Tibial artery (tissue), 4 donors: ENCODE results near the gene KLHL25.
"Not testable (repeated sequence)": the region's sequence is repeated elsewhere in the genome, so short reads cannot be mapped to it uniquely, and the experiment has no call there.

Experiments used
- DNase-seq, 2 donors: peaks; one replicate each; pipeline ENCODE4 v3.0.0-alpha.2; 2019
- H3K27ac ChIP-seq, 2 donors: fragments of 200-600 bp; sonication (generic) in 1 of 2; 1 replicate in 1 of 2; 2 replicates in 1 of 2; pipeline ENCODE4 v1.5.1; 2018 to 2019; ENCODE audit warnings: mild to moderate bottlenecking in 1 of 2
- H3K27me3 ChIP-seq, 2 donors: fragments of 200-600 bp; sonication (generic) in 1 of 2; one replicate each; pipeline versions ENCODE4 v1.5.1 to v1.6.0; 2016 to 2019
- H3K36me3 ChIP-seq, 3 donors: fragments of 200-600 bp; sonication (generic) in 2 of 3; one replicate each; pipeline ENCODE4 v1.5.1; 2016 to 2019; ENCODE audit warnings: mild to moderate bottlenecking in 2 of 3
- H3K4me1 ChIP-seq, 4 donors: fragments of 200-600 bp; sonication (generic) in 2 of 4; 1 replicate in 3 of 4; 2 replicates in 1 of 4; pipeline ENCODE4 v1.5.1; 2016 to 2019
- H3K4me3 ChIP-seq, 2 donors: fragments of 200-600 bp; sonication (generic) in 1 of 2; 1 replicate in 1 of 2; 2 replicates in 1 of 2; pipeline ENCODE4 v1.5.1; 2018 to 2019; ENCODE audit warnings: mild to moderate bottlenecking in 2 of 2
- H3K9me3 ChIP-seq, 3 donors: fragments of 200-600 bp; sonication (generic) in 1 of 3; one replicate each; pipeline ENCODE4 v1.5.1; 2016 to 2019
- intact Hi-C: fragments of 100-400 bp; cut with DNase I; formaldehyde crosslinking; loops from one replicate; pipeline ENCODE4 v1.15.0; 2023; ENCODE audit warnings: low total_unique reads
- TF ChIP-seq, protein P1 (sequence below), 2 experiments: fragments of 200-600 bp in 1 of 2; fragments of 450-650 bp in 1 of 2; IDR thresholded peaks; one replicate each; pipeline ENCODE4 v1.5.1; 2017 to 2019; ENCODE audit warnings: antibody characterized with exemption in 2 of 2, mild to moderate bottlenecking in 1 of 2, moderate library complexity in 1 of 2

Gene KLHL25

DNA sequence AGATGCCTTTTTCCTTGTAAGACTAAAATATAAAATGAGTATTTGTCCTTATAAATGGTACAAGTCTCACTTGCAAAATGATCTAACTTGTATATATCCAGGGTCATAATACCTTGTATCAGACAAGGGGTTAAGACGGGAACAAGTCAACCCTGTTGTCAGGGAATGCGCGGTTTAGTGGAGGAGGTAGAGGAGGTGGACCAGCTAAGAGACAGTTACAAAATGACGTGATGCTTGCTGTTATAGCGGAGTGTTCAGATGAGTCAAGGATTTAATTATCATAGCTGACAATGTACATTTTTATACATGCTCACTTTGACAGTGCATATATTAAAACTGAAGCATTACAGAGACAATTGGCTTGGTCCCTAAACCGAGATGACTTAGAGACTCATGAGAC is 26.8 kb upstream of the KLHL25 start:
- TF ChIP-seq, protein P1, sequence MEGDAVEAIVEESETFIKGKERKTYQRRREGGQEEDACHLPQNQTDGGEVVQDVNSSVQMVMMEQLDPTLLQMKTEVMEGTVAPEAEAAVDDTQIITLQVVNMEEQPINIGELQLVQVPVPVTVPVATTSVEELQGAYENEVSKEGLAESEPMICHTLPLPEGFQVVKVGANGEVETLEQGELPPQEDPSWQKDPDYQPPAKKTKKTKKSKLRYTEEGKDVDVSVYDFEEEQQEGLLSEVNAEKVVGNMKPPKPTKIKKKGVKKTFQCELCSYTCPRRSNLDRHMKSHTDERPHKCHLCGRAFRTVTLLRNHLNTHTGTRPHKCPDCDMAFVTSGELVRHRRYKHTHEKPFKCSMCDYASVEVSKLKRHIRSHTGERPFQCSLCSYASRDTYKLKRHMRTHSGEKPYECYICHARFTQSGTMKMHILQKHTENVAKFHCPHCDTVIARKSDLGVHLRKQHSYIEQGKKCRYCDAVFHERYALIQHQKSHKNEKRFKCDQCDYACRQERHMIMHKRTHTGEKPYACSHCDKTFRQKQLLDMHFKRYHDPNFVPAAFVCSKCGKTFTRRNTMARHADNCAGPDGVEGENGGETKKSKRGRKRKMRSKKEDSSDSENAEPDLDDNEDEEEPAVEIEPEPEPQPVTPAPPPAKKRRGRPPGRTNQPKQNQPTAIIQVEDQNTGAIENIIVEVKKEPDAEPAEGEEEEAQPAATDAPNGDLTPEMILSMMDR (IDR thresholded peaks at IDR 0.05) = no peak
- no peaks in the 10 kb centered on the region for H3K9me3 ChIP-seq
- no peak overlapping the region for H3K27ac ChIP-seq
- no peaks in the 10 kb centered on the region for H3K4me1 ChIP-seq
- no peak for DNase-seq
- intact Hi-C loops = no loop called here
- H3K4me3 ChIP-seq = no peak overlapping the region
- no peaks in the 10 kb centered on the region for H3K27me3 ChIP-seq
- H3K36me3 ChIP-seq = no peaks in the 10 kb centered on the region

GRCh38 chr15:85819938-85820337 is 25.2 kb upstream of the KLHL25 start:
- intact Hi-C loops = no loop called here
- TF ChIP-seq, protein P1 (IDR thresholded peaks at IDR 0.05) = no peak
- no peak overlapping the region for H3K4me3 ChIP-seq
- H3K9me3 ChIP-seq = no peaks in the 10 kb centered on the region
- no peaks in the 10 kb centered on the region for H3K4me1 ChIP-seq
- H3K27me3 ChIP-seq = no peaks in the 10 kb centered on the region
- no peaks in the 10 kb centered on the region for H3K36me3 ChIP-seq
- no peak overlapping the region for H3K27ac ChIP-seq
- no peak for DNase-seq

DNA sequence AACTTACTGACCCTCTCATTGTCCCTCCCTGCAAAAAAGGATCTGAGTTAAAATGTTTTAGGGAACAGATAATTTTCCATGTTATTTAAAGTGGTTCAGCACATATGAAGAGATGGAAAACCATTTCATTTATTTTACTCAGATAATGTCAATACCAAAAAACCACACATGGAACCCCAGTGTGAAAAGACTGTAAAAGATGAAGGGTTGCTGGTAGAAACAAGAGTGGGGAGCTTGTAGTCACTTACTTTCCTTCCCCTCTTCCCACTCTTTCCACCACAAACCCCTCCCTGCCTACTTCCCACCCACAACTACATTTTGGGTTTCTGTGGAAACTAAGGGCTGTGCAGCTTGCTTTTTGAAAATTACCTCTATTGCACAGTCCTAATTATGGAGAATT is 18.5 kb upstream of the KLHL25 start:
- DNase-seq = no peak
- H3K36me3 ChIP-seq = no peaks in the 10 kb centered on the region
- H3K27me3 ChIP-seq = no peaks in the 10 kb centered on the region
- no peaks in the 10 kb centered on the region for H3K9me3 ChIP-seq
- intact Hi-C loops = no loop called here
- no peak overlapping the region for H3K4me3 ChIP-seq
- H3K4me1 ChIP-seq = no peaks in the 10 kb centered on the region
- TF ChIP-seq, protein P1 (IDR thresholded peaks at IDR 0.05) = no peak
- H3K27ac ChIP-seq = no peak overlapping the region

- Histone ChIP-seq H3K4me1 (no peaks in the 10 kb centered on the region), H3K27me3 (no peaks in the 10 kb centered on the region), H3K9me3 (no peaks in the 10 kb centered on the region), H3K36me3 (no peaks in the 10 kb centered on the region), H3K27ac (no peak overlapping the region), H3K4me3 (no peak overlapping the region)
- intact Hi-C loops = no loop called here
- TF ChIP-seq, protein P1 (IDR thresholded peaks at IDR 0.05) = no peak
- no peak for DNase-seq
These were observed 15.3 kb upstream of the KLHL25 start for GRCh38 chr15:85810075-85810474.

DNA sequence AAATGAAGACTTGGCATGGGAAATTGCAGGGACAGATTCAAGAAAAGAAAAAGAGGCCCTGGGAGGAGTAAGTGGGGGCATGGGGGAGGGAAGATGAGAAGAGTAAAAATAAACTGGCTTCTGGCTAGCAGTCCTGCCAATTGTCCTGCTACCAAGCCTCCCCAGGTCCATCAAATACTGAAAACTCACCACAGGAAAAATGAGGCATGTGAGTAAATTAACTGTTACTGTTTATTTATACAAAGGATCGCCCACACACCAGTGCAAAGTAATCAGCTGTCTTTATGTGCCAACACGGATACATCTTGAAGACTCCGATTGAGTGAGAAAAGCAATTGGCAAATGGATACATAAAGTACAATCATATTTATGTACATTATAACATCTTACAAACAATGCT is 10.7 kb upstream of the KLHL25 start:
- no peaks in the 10 kb centered on the region for H3K36me3 ChIP-seq
- H3K27ac ChIP-seq = no peak overlapping the region
- peaks cover 0 to 4% (median 0%) of the 10 kb centered on the region in 4 donors for H3K4me1 ChIP-seq
- no peaks in the 10 kb centered on the region for H3K27me3 ChIP-seq
- no peaks in the 10 kb centered on the region for H3K9me3 ChIP-seq
- intact Hi-C loops = no loop called here
- TF ChIP-seq, protein P1 (IDR thresholded peaks at IDR 0.05) = no peak
- H3K4me3 ChIP-seq = no peak overlapping the region
- no peak for DNase-seq

DNA sequence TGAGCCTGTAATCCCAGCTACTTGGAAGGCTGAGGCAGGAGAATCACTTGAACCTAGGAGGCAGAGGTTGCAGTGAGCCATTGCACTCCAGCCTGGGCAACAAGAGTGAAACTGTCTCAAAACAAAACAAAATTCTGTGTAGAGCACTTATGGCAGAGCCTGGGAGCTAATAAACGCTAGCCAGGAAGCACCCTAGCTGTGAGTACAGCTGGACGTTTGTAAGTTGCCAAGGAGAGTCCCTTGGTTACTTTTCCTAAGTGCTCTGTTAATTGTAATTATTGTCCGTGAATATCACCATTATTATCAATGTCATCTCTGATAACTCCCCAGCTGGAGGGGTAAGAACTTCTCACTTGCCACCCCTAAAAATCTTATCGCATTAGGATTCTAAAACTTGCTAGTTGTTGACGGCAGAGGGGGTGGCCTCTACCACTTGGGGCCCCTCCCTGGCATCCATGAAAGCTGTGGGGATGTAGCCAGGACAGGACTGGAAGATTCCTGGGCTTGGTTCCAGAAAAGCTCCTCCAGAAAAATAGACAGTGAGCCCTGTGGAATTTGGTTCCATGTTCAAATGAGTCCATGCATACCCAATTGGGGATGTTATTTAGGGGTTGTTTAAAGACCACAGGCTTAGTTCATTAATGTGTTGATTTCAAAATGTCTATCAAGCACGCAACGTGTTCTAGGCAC is 9.9 kb upstream of the KLHL25 start:
- Histone ChIP-seq H3K4me3 (no peak overlapping the region), H3K27me3 (no peaks in the 10 kb centered on the region), H3K36me3 (no peaks in the 10 kb centered on the region), H3K4me1 (peaks cover 0 to 4% (median 0%) of the 10 kb centered on the region in 4 donors), H3K27ac (no peak overlapping the region), H3K9me3 (no peaks in the 10 kb centered on the region)
- TF ChIP-seq, protein P1 (IDR thresholded peaks at IDR 0.05) = no peak
- DNase-seq = no peak
- intact Hi-C loops = no loop called here

DNA sequence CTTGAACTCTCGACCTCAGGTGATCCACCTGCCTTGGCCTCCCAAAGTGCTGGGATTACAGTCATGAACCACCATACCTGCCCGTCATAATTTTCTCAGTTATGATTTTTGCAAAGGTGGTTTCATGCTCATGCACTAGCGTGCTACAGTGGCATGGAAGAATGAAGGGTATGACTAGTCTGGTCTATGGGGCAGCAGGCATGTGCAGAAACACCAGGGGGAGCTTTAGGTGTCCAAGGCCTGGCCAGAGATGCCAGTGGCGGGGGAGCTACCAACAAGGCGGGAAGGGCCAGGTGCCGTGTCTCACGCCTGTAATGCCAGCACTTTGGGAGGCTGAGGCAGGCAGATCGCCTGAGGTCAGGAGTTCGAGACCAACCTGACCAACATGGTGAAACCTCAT is 7.9 kb upstream of the KLHL25 start:
- intact Hi-C loops, H3K27me3 ChIP-seq: not testable (repeated sequence)

More for the DNA sequence above, 7.9 kb upstream of the KLHL25 start:
- not testable (repeated sequence) for H3K9me3 ChIP-seq, H3K4me3 ChIP-seq, H3K36me3 ChIP-seq, H3K4me1 ChIP-seq, DNase-seq, H3K27ac ChIP-seq
